NCI-H1105 (cell line): ENCODE results near the gene DLG1.
A peak's percentile ranks its signal among the peaks of the same experiment; 100 is the strongest.
"Not testable (repeated sequence)": the region's sequence is repeated elsewhere in the genome, so short reads cannot be mapped to it uniquely, and the experiment has no call there.

Source experiments
- DNase-seq: peaks from one replicate; lab custom pipeline; 2025; lab: John Stamatoyannopoulos, UW

The DLG1 gene

GRCh38 chr3:197286678-197287077 is 11.7 kb downstream of the DLG1 start:
- no peak for DNase-seq

GRCh38 chr3:197285557-197285956 is 12.9 kb downstream of the DLG1 start:
- no peak for DNase-seq

GRCh38 chr3:197283045-197283444 is 15.4 kb downstream of the DLG1 start:
- no peak for DNase-seq

GRCh38 chr3:197281849-197282248 is 16.6 kb downstream of the DLG1 start:
- no peak for DNase-seq

- no peak for DNase-seq
Measured at GRCh38 chr3:197280156-197280555, 18.3 kb downstream of the DLG1 start.

GRCh38 chr3:197278933-197279332 is 19.5 kb downstream of the DLG1 start:
- DNase-seq = no peak

- not testable (repeated sequence) for DNase-seq
Measured at GRCh38 chr3:197276808-197277207, 21.6 kb downstream of the DLG1 start.

GRCh38 chr3:197270558-197271317 is 27.7 kb downstream of the DLG1 start:
- DNase-seq = no peak

GRCh38 chr3:197269024-197269423 is 29.4 kb downstream of the DLG1 start:
- DNase-seq = no peak

- no peak for DNase-seq
Measured at GRCh38 chr3:197268294-197268693, 30.1 kb downstream of the DLG1 start.

GRCh38 chr3:197266331-197266730 is 32.1 kb downstream of the DLG1 start:
- no peak for DNase-seq

GRCh38 chr3:197262709-197263108 is 35.7 kb downstream of the DLG1 start:
- DNase-seq = no peak

GRCh38 chr3:197261164-197261509 is 37.3 kb downstream of the DLG1 start:
- DNase-seq = no peak

GRCh38 chr3:197260491-197261163 is 37.8 kb downstream of the DLG1 start:
- DNase-seq = no peak

GRCh38 chr3:197259096-197259495 is 39.3 kb downstream of the DLG1 start:
- DNase-seq = no peak

- DNase-seq = no peak
Measured at GRCh38 chr3:197258168-197258755, 40.1 kb downstream of the DLG1 start.

GRCh38 chr3:197257711-197258110 is 40.7 kb downstream of the DLG1 start:
- DNase-seq = no peak

- DNase-seq = peak; percentile 43
Measured at GRCh38 chr3:197256836-197257444, 41.5 kb downstream of the DLG1 start.

- DNase-seq = no peak
Measured at GRCh38 chr3:197256104-197256503, 42.3 kb downstream of the DLG1 start.

- DNase-seq = no peak
Measured at GRCh38 chr3:197253238-197253947, 45.0 kb downstream of the DLG1 start.

GRCh38 chr3:197249542-197249941 is 48.9 kb downstream of the DLG1 start:
- no peak for DNase-seq

GRCh38 chr3:197248341-197248740 is 50.1 kb downstream of the DLG1 start:
- no peak for DNase-seq
